H1 (cell line): ENCODE measurements around the gene ATG5. TPM values are rescaled to one million over a fixed set of nuclear protein-coding genes. Genes with fewer than 3 reads are reported as not detected.

Experiments used
- CHD7 ChIP-seq: fragments of 300-600 bp; sonication (generic); IDR thresholded peaks from 2 replicates; pipeline ENCODE4 v1.7.1; 2012; ENCODE audit warnings: low read length, moderate library complexity, mild to moderate bottlenecking, inconsistent platforms; ENCODE audit not compliant: insufficient replicate concordance
- POLR2AphosphoS5 ChIP-seq: IDR thresholded peaks from 2 replicates; pipeline ENCODE4 v1.6.1; 2011; ENCODE audit warnings: low read depth, low read length
- RAD21 ChIP-seq, 2 experiments: IDR thresholded peaks in 1 of 2; conservative IDR thresholded peaks in 1 of 2; 2 replicates each; pipeline ENCODE4 v1.6.1; 2011; ENCODE audit warnings: low read depth in 2 of 2, low read length in 2 of 2, improper control_type of control experiment in 1 of 2, inconsistent platforms in 1 of 2, mild to moderate bottlenecking in 1 of 2, moderate library complexity in 1 of 2
- SP1 ChIP-seq: IDR thresholded peaks from 2 replicates; pipeline ENCODE4 v1.6.1; 2011; ENCODE audit warnings: low read depth, low read length
- YY1 ChIP-seq: IDR thresholded peaks from 2 replicates; pipeline ENCODE4 v1.6.1; 2011; ENCODE audit warnings: low read depth, mild to moderate bottlenecking, low read length
- polyA plus RNA-seq, 7 experiments: library from polyadenylated mRNA; depleted of rRNA in 3 of 7; stranded (reverse) in 5 of 7; unstranded in 2 of 7; fragments of >200 nt in 5 of 7; fragments of 200-250 nt in 2 of 7; gene quantifications; 1 replicate in 5 of 7; 2 replicates in 1 of 7; 4 replicates in 1 of 7; pipeline versions ENCODE4 v1.2.1 to v1.2.3, GENCODE V29; 2011 to 2013; ENCODE audit warnings: missing spikeins in 2 of 7, mixed read lengths in 2 of 7
- total RNA-seq: library from RNA; stranded (reverse); fragmentation: NEBNext Ultra II Directional; extraction: Animal tissue kit (Norgen Biotek cat#: 25700); gene quantifications from 2 replicates; pipeline ENCODE4 v1.2.1, GENCODE V29; 2021

Gene ATG5
- total and polyA plus RNA-seq, 2 of the 8 experiments (the other 6 are each of a cell fraction or from before 2014, with no cell fraction given) = 18.2 to 39.0 TPM

- no peak for TF ChIP-seq YY1
- no peak for TF ChIP-seq SP1
- no peak for TF ChIP-seq CHD7
- TF ChIP-seq POLR2AphosphoS5 = no peak
- no peak for TF ChIP-seq RAD21 (IDR thresholded peaks at IDR 0.05 in 1 of 2, conservative IDR thresholded peaks at IDR 0.05 in 1 of 2; ENCODE audit: low read depth in 2 of 2, low read length in 2 of 2)
Observed at GRCh38 chr6:106300020-106300780, 25.4 kb downstream of the ATG5 start (continued).
